GM20000 (cell line): ENCODE measurements around the gene AGRP.

ENCODE experiments used
- DNase-seq: peaks from one replicate; pipeline ENCODE4 v3.0.0; 2012; ENCODE audit warnings: low spot score
- TF ChIP-seq, protein P1 (sequence below): IDR thresholded peaks from 2 replicates; pipeline ENCODE4 v1.5.1; 2012; ENCODE audit warnings: mild to moderate bottlenecking, control low read depth; ENCODE audit errors: extremely low read depth, missing control alignments

Gene AGRP

GRCh38 chr16:67466581-67466980 is 16.8 kb downstream of the AGRP start:
- no peak for DNase-seq
- TF ChIP-seq, protein P1, sequence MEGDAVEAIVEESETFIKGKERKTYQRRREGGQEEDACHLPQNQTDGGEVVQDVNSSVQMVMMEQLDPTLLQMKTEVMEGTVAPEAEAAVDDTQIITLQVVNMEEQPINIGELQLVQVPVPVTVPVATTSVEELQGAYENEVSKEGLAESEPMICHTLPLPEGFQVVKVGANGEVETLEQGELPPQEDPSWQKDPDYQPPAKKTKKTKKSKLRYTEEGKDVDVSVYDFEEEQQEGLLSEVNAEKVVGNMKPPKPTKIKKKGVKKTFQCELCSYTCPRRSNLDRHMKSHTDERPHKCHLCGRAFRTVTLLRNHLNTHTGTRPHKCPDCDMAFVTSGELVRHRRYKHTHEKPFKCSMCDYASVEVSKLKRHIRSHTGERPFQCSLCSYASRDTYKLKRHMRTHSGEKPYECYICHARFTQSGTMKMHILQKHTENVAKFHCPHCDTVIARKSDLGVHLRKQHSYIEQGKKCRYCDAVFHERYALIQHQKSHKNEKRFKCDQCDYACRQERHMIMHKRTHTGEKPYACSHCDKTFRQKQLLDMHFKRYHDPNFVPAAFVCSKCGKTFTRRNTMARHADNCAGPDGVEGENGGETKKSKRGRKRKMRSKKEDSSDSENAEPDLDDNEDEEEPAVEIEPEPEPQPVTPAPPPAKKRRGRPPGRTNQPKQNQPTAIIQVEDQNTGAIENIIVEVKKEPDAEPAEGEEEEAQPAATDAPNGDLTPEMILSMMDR: no peak

DNA sequence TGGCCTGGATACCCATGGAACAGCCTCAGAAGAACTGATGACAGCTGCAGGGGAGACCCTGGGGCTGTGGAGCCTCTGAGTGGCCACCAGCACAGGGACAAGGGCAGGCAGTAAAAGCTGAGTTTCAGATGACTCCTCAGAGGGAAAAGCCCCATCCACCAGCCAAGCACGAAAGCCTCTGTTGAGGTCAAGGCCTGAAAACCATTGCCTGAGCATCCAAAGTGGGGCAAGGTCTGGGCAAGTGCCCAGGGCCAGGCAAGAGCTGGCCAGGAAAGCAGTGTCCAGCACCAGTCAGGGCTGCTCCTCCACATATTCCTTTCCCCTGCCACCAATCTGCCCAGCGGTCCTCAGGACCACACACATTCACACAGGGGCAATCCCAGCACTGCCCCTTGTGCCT is 18.8 kb downstream of the AGRP start:
- no peak for DNase-seq
- TF ChIP-seq, protein P1: no peak

DNA sequence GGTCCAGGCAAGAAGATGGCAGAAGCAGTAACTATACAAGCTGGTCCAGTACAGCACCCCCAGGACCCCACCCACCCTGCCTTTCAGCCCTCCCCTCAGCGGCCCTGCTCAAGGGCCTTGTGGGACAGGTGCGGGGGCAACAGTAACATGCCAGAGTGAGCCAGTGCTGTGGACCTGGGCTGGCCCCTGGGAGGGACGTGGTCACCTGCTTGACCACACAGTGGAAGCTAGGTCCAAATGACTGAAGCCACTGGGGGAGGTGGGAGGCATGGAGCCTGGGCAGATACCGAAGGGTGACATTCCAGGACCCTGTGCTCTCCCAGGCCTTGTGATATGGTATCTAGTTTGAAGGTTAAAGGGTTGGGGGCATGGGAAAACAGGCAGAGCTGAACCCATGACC is 19.7 kb downstream of the AGRP start:
- TF ChIP-seq, protein P1: no peak

DNA sequence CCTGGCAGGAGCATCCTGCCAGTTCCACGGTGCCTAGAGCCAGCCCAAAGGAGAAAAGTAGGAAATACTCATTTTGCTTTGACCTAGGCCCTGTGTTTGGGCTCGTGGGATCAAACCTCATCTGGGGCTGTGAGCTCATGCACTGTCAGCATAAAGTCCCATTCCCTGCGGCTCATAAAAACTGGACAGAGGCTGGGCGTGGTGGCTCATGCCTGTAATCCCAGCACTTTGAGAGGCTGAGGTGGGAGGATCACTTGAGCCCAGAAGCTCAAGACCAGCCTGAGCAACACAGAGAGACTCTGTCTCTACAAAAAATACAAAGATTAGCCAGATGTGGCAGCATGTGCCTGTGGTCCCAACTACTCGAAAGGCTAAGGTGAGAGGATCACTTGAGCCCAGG is 20.3 kb downstream of the AGRP start:
- no peak for DNase-seq
- TF ChIP-seq, protein P1: no peak

More for the DNA sequence above, 19.7 kb downstream of the AGRP start:
- DNase-seq: no peak

- no peak for DNase-seq
Measured at GRCh38 chr16:67462279-67462655, 21.1 kb downstream of the AGRP start.

DNA sequence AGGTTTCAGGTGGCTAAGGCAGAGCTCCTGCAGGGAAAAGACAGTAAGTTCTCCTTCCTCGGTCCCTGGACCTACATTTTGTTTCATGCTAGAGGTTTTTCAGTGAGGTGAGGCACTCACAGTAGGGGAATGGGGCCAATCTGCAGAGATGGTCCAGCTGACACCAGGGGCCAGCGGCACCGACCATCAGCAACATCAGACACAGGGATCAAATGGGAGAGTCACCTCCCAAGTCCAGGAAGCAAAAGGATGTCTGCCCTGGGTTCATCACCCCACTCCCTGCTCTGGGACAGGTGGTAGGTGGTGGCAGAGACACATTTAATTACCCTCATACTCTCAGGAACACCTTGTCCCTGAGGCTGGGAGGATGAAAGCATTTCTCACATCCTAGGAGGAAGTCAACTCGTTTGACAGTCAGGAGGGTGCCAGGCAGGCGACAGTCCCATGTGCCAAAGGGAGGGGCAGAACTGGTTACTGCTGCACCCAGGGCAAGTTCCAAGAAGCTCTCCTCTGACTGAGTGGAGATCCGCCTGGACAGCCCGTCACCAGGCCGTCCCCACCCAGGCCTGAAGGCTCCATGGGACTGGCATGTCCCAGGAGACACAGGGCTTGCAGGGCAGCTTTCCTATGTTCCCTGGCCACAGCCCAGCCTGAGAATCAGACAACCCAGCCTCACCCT is 21.6 kb downstream of the AGRP start:
- DNase-seq: no peak
- TF ChIP-seq, protein P1: no peak

More at GRCh38 chr16:67462279-67462655, 21.1 kb downstream of the AGRP start:
- TF ChIP-seq, protein P1: no peak

- TF ChIP-seq, protein P1: no peak
- no peak for DNase-seq
Measured at GRCh38 chr16:67460961-67461360, 22.4 kb downstream of the AGRP start.
